HG03565 (cell line): ENCODE results near the gene FAM114A1.

Experiments used
- ATAC-seq: cut with Tn5 transposase; IDR thresholded peaks from one replicate; pipeline ENCODE4 v1.9.1; 2021; ENCODE audit warnings: mild to moderate bottlenecking, moderate library complexity; ENCODE audit not compliant: unreplicated experiment

The FAM114A1 gene

GRCh38 chr4:38994135-38994534, 126.5 kb downstream of the FAM114A1 start:
- ATAC-seq, result no peak
